Loucy (cell line): Measurements from ENCODE around the gene CNTRL.

Experiments used
- H2AFZ ChIP-seq: fragments of 200-600 bp; sonication (generic); 2 replicates; pipeline ENCODE4 v1.6.0; 2016; ENCODE audit warnings: antibody characterized with exemption, mild to moderate bottlenecking, low read length, moderate library complexity
- H3F3A ChIP-seq: fragments of 200-600 bp; 2 replicates; pipeline ENCODE4 v1.6.0; 2016; ENCODE audit warnings: antibody characterized with exemption, low read depth, mild to moderate bottlenecking
- H3K27me3 ChIP-seq: fragments of 200-600 bp; sonication (generic); 2 replicates; pipeline ENCODE4 v1.6.1; 2014; ENCODE audit warnings: low read length, mild to moderate bottlenecking; ENCODE audit not compliant: insufficient read depth, poor library complexity, severe bottlenecking
- H3K36me3 ChIP-seq: fragments of 200-600 bp; sonication (generic); 2 replicates; pipeline ENCODE4 v1.6.1; 2016; ENCODE audit warnings: low read length; ENCODE audit not compliant: insufficient read depth
- H3K4me1 ChIP-seq: fragments of 200-600 bp; sonication (generic); 2 replicates; pipeline ENCODE4 v1.5.1; 2014; ENCODE audit warnings: low read length, mild to moderate bottlenecking; ENCODE audit not compliant: insufficient read depth, poor library complexity, severe bottlenecking
- H3K4me2 ChIP-seq: fragments of 200-600 bp; sonication (generic); 2 replicates; pipeline ENCODE4 v1.6.0; 2014; ENCODE audit warnings: antibody characterized with exemption, low read length, low read depth, mild to moderate bottlenecking; ENCODE audit not compliant: poor library complexity, severe bottlenecking
- H3K4me3 ChIP-seq: fragments of 200-600 bp; sonication (generic); 2 replicates; pipeline ENCODE4 v1.5.1; 2014; ENCODE audit warnings: low read length, mild to moderate bottlenecking, mixed read lengths; ENCODE audit not compliant: poor library complexity, severe bottlenecking
- H3K79me2 ChIP-seq: fragments of 200-600 bp; sonication (generic); 2 replicates; pipeline ENCODE4 v1.6.1; 2014; ENCODE audit warnings: low read length; ENCODE audit not compliant: insufficient read depth
- H3K9ac ChIP-seq: fragments of 200-600 bp; sonication (generic); 2 replicates; pipeline ENCODE4 v1.6.0; 2014; ENCODE audit warnings: mild to moderate bottlenecking, low read depth, low read length, moderate library complexity; ENCODE audit not compliant: poor library complexity, severe bottlenecking
- H3K9me2 ChIP-seq: fragments of 200-600 bp; sonication (generic); replicated peaks from 2 replicates; pipeline ENCODE4 v1.6.1; 2016; ENCODE audit warnings: low read depth, low read length, mixed read lengths
- H3K9me3 ChIP-seq: fragments of 200-600 bp; sonication (generic); 2 replicates; pipeline ENCODE4 v1.6.1; 2014; ENCODE audit warnings: mild to moderate bottlenecking, antibody characterized with exemption, low read length, low read depth; ENCODE audit not compliant: insufficient read depth
- H4K20me1 ChIP-seq: fragments of 200-600 bp; sonication (generic); 2 replicates; pipeline ENCODE4 v1.6.0; 2014; ENCODE audit warnings: antibody characterized with exemption, low read length, mild to moderate bottlenecking; ENCODE audit not compliant: insufficient read depth, poor library complexity, severe bottlenecking
- CTCF ChIP-seq: fragments of 200-600 bp; sonication (generic); conservative IDR thresholded peaks from 2 replicates; pipeline ENCODE4 v1.5.1; 2014; ENCODE audit warnings: mild to moderate bottlenecking, antibody characterized with exemption, low read length
- EZH2phosphoT487 ChIP-seq: fragments of 200-600 bp; IDR thresholded peaks from 2 replicates; pipeline ENCODE4 v1.6.1; 2018; ENCODE audit warnings: antibody characterized with exemption, mild to moderate bottlenecking, moderate library complexity, borderline replicate concordance

CNTRL gene

GRCh38 chr9:121038804-121039203, 36.0 kb upstream of the CNTRL start:
- Histone ChIP-seq H3K4me2 (no peak overlapping the region), H3K4me3 (no peak overlapping the region), H3K27me3 (no peaks in the 10 kb centered on the region), H4K20me1 (no peaks in the 10 kb centered on the region), H2AFZ (no peak overlapping the region), H3K9ac (no peak overlapping the region), H3K4me1 (peaks cover 3% of the 10 kb centered on the region), H3K36me3 (no peaks in the 10 kb centered on the region), H3F3A (no peaks in the 10 kb centered on the region), H3K9me3 (no peaks in the 10 kb centered on the region), H3K79me2 (no peaks in the 10 kb centered on the region), H3K9me2 (no peaks in the 10 kb centered on the region)
- TF ChIP-seq CTCF (no peak), EZH2phosphoT487 (no peak)

GRCh38 chr9:121048175-121048574, 26.6 kb upstream of the CNTRL start:
- Histone ChIP-seq H3K27me3 (no peaks in the 10 kb centered on the region), H2AFZ (no peak overlapping the region), H3K4me1 (no peaks in the 10 kb centered on the region), H3K36me3 (no peaks in the 10 kb centered on the region), H3K9me3 (no peaks in the 10 kb centered on the region), H3K79me2 (no peaks in the 10 kb centered on the region), H3F3A (no peaks in the 10 kb centered on the region), H3K4me2 (no peak overlapping the region), H4K20me1 (no peaks in the 10 kb centered on the region), H3K9ac (no peak overlapping the region), H3K4me3 (no peak overlapping the region), H3K9me2 (no peaks in the 10 kb centered on the region)
- TF ChIP-seq EZH2phosphoT487 (no peak), CTCF (no peak)

GRCh38 chr9:121048618-121049017, 26.1 kb upstream of the CNTRL start:
- no peaks in the 10 kb centered on the region for H3K9me2 ChIP-seq
- H3K9ac ChIP-seq, result no peak overlapping the region
- no peak overlapping the region for H3K4me3 ChIP-seq
- H4K20me1 ChIP-seq, result no peaks in the 10 kb centered on the region
- no peaks in the 10 kb centered on the region for H3K79me2 ChIP-seq
- no peaks in the 10 kb centered on the region for H3F3A ChIP-seq
- TF ChIP-seq EZH2phosphoT487 (no peak), CTCF (no peak)
- H3K4me1 ChIP-seq, result no peaks in the 10 kb centered on the region
- no peaks in the 10 kb centered on the region for H3K36me3 ChIP-seq
- H2AFZ ChIP-seq, result no peak overlapping the region
- H3K27me3 ChIP-seq, result no peaks in the 10 kb centered on the region
- no peak overlapping the region for H3K4me2 ChIP-seq
- H3K9me3 ChIP-seq, result no peaks in the 10 kb centered on the region
